ENCODE results near the gene KDM4B.
"Not testable (repeated sequence)": the region's sequence is repeated elsewhere in the genome, so short reads cannot be mapped to it uniquely, and the experiment has no call there.

The KDM4B gene

DNA sequence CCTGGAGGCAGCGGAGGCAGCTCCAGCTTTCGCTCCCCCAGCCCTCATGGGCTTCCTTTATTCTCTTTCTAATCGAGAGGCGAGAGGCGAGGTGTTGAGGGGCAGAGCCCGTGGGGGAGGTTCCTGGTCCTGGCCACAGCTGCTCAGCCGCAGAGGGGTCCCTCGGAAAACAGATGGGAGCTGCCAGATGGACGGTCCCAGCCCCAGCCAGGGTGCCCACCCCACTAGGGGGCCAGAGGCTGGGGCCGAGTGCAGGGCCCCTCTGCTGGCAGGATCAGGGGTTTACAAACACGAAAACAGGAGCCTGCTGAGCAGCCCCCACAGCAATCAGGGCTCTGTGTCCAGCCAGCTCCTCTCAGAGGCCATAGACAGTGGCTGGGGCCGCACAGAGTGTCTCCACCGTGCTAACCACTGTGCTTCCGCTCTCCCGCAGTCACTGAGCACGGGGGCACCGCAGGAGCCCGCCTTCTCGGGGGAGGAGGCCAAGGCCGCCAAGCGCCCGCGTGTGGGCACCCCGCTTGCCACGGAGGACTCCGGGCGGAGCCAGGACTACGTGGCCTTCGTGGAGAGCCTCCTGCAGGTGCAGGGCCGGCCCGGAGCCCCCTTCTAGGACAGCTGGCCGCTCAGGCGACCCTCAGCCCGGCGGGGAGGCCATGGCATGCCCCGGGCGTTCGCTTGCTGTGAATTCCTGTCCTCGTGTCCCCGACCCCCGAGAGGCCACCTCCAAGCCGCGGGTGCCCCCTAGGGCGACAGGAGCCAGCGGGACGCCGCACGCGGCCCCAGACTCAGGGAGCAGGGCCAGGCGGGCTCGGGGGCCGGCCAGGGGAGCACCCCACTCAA is 182.2 kb downstream of the KDM4B start:
- DNase-seq (ENCODE audit: low spot score) = no peak

DNA sequence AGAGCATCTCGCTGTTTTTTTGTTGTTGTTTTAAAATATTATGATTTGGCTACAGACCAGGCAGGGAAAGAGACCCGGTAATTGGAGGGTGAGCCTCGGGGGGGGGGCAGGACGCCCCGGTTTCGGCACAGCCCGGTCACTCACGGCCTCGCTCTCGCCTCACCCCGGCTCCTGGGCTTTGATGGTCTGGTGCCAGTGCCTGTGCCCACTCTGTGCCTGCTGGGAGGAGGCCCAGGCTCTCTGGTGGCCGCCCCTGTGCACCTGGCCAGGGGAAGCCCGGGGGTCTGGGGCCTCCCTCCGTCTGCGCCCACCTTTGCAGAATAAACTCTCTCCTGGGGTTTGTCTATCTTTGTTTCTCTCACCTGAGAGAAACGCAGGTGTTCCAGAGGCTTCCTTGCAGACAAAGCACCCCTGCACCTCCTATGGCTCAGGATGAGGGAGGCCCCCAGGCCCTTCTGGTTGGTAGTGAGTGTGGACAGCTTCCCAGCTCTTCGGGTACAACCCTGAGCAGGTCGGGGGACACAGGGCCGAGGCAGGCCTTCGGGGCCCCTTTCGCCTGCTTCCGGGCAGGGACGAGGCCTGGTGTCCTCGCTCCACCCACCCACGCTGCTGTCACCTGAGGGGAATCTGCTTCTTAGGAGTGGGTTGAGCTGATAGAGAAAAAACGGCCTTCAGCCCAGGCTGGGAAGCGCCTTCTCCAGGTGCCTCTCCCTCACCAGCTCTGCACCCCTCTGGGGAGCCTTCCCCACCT is 183.3 kb downstream of the KDM4B start:
- DNase-seq (ENCODE audit: low spot score) = no peak

DNA sequence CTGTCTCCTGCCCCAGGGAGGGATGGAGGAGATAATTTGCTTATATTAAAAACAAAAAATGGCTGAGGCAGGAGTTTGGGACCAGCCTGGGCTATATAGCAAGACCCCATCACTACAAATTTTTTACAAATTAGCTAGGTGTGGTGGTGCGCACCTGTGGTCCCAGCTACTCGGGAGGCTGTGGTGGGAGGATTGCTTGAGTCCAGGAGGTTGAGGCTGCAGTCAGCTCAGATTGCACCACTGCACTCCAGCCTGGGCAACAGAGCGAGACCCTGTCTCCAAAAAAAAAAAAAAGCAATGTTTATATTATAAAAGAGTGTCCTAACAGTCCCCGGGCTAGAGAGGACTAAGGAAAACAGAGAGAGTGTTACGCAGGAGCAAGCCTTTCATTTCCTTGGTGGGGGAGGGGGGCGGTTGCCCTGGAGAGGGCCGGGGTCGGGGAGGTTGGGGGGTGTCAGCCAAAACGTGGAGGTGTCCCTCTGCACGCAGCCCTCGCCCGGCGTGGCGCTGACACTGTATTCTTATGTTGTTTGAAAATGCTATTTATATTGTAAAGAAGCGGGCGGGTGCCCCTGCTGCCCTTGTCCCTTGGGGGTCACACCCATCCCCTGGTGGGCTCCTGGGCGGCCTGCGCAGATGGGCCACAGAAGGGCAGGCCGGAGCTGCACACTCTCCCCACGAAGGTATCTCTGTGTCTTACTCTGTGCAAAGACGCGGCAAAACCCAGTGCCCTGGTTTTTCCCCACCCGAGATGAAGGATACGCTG is 184.0 kb downstream of the KDM4B start:
- DNase-seq (ENCODE audit: low spot score) = no peak

DNA sequence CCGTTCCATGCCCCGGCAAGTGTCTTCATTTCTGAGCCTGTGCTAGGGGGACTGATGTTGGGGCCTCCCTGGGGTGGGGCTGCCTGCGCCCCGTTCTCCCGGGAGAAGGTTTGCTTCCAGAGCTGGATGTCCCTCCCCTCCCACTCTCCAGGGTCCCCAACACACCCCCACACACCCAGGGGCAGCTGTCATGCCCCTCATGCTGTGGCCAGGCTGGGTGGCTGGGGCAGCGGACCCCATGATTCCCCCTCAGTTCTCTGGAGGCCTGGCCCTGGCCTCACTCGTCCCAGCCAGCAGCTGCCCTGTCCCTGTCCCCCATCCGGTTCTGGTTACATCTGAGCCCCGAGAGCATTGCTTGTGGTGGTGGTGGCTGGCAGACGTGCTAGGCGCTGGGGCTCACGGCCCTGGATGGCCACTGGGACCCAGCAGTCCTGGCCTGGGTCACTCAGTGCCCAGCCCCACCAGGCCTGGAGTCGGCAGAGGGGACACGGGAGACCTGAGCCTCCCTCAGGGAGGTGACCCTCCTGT is 184.8 kb downstream of the KDM4B start:
- peak; percentile 7 for DNase-seq (ENCODE audit: low spot score)

DNA sequence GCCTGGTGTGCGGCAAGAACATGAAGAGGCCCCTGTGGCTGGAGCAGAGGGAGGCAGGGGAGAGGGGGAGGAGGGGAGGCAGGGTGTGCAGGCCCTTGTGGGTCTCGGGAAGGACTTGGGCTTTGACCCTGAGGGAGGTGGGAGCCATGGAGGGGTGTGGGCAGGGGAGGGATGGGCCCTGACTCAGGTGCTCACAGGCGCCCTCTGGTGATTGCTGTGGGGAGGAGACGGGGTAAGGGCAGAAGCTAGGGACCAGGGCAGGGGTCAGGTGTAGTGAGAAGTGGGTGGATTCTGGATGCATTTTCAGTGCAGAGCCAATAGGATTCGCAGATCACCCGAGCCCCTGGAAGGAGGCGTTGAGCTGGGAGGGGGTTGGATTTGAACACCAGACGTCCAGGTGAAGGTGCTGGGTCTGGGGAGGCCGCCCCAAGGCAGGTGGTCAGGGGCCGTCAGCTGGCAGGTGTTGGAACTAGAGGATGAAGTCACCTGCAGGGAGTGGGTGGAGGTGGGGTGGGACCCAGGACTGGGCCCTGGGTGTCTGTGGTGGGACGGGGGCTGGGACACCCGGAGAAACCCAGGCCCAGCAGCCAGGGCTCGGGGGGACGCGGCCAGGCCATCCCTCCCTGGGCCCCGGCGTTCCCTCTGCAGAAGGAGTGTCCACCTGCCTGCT is 185.4 kb downstream of the KDM4B start:
- DNase-seq (ENCODE audit: low spot score) = peak; percentile 74

DNA sequence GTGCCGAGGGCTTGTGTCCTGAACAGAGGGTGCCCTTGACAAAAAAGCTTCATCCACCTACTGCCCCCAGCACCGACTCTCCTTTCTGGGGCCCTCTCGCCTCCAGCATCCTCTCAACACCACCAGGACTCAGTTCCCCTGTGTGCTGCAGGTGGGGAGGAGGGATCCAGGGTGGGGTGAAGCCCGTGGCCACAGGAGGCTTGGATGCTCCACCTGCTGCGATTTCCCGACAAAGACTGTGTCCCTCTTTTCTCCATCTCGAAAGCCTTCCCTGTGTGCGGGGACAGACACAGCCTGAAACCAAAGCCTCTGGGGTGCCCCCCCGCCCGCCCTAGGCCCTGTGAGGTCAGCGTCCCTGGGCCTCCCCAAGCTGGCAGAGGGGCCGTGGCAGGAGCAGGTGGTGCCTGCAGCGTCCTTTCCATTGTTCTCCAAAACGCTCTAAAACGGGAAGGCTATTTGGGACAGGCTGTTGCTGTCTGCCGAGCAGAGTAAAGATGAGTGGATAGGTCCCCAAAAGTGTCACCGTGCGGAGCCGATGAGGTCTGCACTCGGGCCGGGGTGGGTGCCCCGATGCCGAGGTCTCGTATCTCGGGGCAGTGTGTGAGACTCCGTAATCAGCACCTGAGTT is 186.0 kb downstream of the KDM4B start:
- peak; percentile 9 for DNase-seq (ENCODE audit: low spot score)

DNA sequence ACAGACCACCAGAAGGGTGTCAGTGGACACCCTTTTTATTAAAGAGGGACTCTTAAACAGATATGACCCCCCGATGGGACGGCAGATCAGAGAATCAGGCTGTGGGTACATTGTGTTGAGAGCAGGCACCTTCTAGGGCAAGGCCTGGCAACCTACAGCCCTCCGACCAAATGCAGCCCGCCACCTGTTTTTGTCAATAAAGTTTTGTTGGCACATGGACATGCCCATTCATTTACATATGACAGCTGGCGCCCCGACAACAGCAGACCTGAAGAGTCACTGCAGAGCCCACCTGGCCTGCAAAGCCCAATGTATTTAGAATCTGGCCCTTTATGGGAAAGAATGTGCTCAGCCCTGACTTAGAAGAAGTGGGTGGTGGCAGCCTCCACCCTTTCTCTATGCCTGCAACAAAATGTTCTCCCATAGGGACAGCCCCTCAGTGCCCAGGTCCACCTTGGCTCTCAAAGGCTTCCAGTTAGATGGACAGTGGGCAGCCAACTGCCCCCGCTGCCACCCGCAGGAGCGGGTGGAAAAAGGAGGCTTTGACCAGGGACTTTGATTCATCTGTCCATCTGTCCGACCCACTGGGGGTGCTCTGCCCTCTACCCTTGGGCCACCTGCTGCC is 186.8 kb downstream of the KDM4B start:
- DNase-seq (ENCODE audit: low spot score) = peak; percentile 5

DNA sequence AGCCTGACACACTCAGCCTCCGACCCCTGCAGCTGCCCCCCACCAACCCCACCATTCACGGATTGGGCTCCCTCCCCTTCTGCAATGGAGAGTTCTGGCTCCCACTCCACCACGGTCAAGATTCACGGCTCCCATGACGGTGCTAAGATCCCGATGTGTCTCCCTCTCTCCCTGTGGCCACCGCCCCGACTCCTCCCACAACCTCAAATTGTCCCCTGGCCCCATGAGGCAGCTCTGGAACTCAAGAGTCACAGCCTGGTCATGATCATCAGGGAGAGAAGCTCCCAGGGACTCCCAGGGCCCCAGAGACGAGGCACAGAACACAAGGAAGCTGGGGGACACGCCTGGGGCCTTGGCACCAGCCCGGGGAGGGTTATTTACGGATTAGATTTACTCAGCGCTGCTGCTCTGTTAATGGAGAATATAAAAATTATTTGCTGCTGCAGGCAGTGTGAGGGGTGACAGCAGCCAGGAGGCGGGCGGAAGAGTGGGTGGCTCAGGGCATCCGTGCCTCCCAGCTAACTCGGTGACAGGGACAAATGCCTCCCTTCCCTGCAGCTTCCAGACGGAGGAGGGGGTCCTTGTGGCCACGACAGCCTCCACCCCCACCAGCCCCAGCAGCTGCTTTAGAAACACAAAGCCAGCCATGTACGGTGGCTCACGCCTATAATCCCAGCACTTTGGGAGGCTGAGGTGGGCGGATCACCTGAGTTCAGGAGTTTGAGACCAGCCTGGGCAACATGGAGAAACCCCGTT is 187.5 kb downstream of the KDM4B start:
- DNase-seq (ENCODE audit: low spot score) = peak; percentile 5

DNA sequence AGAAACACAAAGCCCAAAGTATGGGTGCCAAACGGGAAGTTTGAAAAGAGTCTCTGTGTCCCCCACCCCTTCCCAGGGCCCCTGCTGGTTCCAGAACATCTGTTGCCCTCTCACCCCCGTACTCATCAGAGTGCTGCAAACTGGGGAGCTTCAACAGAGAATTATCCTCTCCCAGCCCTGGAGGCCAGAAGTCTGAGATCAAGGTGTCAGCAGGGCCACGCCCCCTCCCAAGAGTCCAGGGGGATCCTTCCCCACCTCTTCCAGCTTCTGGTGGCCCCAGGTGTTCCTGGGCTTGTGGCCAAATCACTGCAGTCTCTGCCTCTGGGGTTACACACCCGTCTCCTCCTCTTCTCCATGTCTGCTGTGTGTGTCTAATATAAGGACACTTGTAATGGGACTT is 188.3 kb downstream of the KDM4B start:
- no peak for DNase-seq (ENCODE audit: low spot score)

DNA sequence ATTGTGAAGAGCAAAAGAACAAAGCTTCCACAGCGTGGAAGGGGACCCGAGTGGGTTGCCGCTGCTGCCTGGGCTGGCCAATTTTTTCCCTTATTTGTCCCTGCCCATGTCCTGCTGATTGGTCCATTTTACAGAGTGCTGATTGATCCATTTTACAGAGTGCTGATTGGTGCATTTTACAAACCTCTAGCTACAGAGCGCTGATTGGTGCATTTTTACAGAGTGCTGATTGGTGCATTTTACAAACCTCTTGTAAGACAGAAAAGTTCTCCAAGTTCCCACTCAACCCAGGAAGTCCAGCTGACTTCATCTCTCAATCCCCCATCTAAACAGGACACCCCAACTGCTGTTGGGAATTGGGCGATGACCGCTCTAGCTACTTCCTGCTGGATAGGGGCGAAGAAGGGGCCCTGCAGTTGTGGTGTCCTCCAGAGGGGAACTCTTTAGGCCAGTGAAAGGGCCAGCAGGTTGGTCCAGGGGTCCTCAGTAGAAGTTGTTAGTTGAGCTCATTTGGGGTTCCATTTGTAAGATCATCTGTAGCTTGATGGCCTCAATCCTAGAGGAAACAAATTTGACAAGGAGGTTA is 189.7 kb downstream of the KDM4B start:
- DNase-seq (ENCODE audit: low spot score) = not testable (repeated sequence)

DNA sequence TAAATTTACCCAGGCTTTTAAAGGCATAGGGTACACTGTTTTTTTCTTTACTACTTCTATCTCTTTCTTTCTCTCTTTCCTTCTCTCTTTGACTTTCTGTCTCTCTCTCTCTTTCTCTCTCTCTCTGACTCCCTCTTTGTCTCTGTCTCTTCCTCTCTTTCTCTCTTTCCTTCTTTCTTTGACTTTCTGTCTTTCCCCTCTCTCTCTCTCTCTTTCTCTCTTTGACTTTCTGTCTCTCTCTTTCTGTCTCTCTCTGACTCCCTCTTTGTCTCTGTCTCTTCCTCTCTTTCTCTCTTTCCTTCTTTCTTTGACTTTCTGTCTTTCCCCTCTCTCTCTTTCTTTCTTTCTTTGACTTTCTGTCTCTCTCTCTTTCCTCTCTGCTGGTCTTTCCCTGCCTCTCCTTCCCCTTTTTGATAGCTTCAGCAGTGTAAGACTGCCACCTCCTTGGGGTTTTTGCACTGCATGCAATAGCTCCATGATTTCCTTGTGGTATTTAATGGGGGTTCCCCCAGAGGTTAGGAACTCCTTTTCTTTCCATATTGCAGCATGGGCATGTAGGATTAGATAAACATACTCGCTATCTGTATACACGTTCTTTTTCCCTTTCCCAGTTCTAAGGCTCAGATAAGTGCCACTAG is 191.4 kb downstream of the KDM4B start:
- not testable (repeated sequence) for DNase-seq (ENCODE audit: low spot score)

DNA sequence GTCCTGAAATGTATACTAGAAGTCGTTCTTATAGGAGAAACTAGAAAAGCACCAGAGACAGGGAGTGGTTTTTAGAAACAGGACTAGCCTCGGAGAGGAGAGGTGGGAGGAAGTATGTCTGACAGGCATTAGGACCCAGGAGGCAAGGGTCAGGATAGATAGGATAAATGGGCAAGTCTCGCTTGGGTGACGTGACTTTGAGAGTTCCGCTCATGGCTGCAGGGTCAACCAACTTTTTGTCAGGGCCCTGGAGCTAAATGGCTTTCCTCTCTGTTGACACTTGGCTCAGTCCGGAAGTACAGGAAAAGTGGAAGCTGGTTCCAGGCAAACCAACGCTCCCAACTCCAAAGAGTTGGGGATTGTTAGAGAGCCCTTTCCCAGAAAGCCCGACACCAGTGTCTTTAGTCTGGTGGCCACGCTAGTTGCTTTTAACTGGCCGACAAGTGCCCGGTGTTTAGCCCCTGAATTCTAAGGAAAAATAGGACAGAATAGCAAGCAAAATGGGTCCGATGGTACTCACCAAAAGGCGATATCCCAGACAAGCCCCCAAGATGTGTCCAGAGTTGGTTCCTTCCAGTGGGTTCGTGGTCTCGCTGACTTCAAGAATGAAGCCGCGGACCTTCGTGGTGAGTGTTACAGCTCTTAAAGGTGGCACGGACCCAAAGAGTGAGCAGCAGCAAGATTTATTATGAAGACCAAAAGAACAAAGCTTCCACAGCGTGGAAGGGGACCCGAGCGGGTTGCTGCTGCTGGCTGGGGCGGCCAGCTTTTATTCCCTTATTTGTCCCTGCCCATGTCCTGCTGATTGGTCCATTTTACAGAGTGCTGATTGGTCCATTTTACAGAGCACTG is 196.2 kb downstream of the KDM4B start:
- DNase-seq (ENCODE audit: low spot score) = not testable (repeated sequence)

DNA sequence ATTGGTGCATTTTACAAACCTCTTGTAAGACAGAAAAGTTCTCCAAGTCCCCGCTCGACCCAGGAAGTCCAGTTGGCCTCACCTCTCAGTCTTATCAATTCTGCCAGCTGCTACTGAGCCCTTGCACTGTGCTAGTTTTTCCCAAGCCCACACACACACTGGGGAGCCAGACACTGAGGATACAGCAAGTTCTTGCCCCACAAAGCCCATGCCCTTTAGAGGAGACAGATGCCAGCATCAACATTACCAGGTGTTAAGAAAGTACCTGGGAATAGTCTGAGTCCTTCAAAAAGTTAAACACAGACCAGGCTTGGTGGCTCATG is 196.7 kb downstream of the KDM4B start:
- DNase-seq (ENCODE audit: low spot score) = no peak

DNA sequence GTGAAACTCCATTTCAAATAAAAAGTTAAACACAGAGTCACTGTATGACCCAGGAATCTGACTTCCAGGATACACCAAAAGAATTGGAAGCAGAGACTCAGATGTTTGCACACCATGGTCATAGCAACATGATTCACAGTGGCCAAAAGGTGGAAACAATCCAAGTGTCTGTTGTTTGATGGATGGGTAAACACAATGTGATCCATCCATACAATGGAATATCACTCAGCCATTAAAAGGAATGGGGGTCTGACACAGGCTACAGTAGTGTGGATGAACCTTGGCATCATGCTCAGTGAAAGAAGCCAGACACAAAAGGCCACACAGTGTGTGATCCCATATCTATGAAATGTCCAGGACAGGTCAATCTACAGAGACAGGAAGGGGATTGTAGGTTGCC is 197.3 kb downstream of the KDM4B start:
- no peak for DNase-seq (ENCODE audit: low spot score)

DNA sequence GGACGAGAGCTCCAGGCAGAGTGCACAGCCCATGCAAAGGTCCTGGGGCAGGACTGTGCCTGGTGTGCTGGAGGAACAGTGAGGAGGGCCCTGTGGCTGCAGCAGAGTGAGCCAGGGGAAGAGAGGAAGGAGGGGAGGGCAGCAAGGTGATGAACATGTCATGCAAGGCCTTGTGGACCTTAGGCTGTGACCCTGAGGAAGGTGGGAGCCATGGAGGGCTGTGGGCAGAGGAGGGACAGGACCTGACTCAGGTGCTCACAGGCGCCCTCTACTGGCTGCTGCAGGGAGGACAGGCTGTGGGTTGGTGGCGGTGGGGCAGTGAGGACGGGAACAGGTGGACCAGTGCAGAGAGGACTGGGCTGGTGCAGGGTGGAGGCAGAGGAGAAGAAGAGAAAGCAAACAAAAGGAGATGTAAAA is 201.4 kb downstream of the KDM4B start:
- no peak for DNase-seq (ENCODE audit: low spot score)

DNA sequence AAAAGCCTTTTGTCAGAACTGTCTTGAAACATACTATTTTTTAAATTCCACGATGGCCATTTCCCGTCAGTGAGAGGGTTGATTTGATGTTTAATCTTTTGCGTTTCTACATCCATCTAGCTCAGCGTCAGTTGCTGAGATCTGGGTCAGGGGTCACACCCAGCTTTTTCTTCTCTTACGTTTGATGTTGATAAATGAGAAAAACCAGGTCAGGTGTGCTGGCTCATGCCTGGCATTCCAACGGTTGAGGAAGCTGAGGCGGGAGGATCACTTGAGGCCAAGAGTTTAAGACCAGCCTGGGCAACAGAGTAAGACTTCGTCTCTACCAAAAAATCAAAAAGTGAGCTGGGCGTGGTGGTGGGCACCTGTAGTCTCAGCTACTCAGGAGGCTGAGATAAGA is 202.8 kb downstream of the KDM4B start:
- no peak for DNase-seq (ENCODE audit: low spot score)

DNA sequence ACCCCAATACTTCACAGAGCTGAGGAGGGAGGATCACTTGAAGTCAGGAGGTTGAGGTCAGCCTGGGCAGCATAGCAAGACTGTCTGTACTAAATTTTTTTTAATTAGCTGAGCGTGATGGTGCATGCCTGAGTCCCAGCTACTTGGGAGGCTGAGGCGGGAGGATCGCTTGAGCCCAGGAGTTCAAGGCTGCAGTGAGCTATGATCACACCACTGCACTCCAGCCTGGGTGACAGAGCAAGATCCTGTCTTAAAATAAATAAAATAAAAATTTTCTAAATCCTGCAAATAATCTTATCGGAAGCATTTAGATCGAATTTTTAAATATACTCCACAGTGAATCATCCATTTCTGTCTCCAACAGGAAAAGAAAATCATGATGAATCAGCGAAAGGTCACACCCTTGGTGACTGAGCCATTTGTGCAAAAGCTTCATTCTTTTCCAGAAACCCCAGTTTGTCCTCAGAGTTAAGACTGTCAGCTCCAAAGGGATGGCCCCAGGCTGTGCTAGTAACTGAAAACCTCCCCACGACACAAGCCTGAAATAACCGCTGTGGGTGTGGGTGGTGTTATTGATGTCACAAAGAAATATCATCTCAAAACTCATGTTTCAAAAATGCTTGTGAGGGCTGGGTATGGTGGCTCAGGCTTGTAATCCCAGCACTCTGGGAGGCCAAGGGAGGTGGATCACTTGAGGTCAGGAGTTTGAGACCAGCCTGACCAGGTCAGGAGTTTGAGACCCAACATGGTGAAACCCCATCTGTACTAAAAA is 204.1 kb downstream of the KDM4B start:
- no peak for DNase-seq (ENCODE audit: low spot score)

DNA sequence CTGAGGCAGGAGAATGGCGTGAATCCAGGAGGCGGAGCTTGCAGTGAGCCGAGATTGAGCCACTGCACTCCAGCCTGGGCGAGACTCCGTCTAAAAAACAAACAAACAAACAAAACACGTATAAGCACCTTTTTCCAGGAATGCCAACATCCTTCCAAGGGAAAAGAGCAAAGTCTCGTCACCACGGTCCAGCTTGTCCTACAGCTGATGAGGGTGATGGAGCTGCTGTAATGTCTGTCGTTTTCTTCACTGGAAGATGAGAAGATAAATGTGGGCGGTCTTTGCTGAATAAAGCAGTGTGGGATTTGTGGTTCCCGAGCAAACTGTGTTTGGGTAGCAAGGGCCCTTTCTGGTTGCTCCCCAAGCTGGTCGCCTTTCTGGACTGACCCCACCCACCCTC is 205.1 kb downstream of the KDM4B start:
- DNase-seq (ENCODE audit: low spot score) = no peak

Measured in HuH-7.5 (cell line).